OCI-LY1 (cell line): ENCODE results near the gene CYP2E1.
"Not testable (repeated sequence)": the region's sequence is repeated elsewhere in the genome, so short reads cannot be mapped to it uniquely, and the experiment has no call there.

ENCODE experiments used
- H2AFZ ChIP-seq: fragments of 200-600 bp; sonication (generic), shearing (Covaris generic); 2 replicates; pipeline ENCODE4 v1.6.0; 2014; ENCODE audit warnings: antibody characterized with exemption, mild to moderate bottlenecking, low read length
- H3F3A ChIP-seq: fragments of 200-600 bp; sonication (generic), shearing (Covaris generic); 2 replicates; pipeline ENCODE4 v1.6.0; 2014; ENCODE audit warnings: mild to moderate bottlenecking, antibody characterized with exemption, low read length, moderate library complexity; ENCODE audit not compliant: insufficient read depth
- H3K27ac ChIP-seq: fragments of 200-600 bp; sonication (generic); 2 replicates; pipeline ENCODE4 v1.5.1; 2014; ENCODE audit warnings: low read length, mixed run types, mild to moderate bottlenecking, low read depth; ENCODE audit not compliant: poor library complexity, severe bottlenecking
- H3K27me3 ChIP-seq: fragments of 200-600 bp; sonication (generic); 2 replicates; pipeline ENCODE4 v1.6.0; 2014; ENCODE audit warnings: antibody characterized with exemption, mild to moderate bottlenecking, low read length, moderate library complexity; ENCODE audit not compliant: insufficient read depth
- H3K36me3 ChIP-seq: fragments of 200-600 bp; sonication (generic); 2 replicates; pipeline ENCODE4 v1.6.1; 2014; ENCODE audit warnings: mild to moderate bottlenecking, antibody characterized with exemption, low read length, moderate library complexity, mixed read lengths; ENCODE audit not compliant: insufficient read depth
- H3K4me1 ChIP-seq: fragments of 200-600 bp; sonication (generic); 2 replicates; pipeline ENCODE4 v1.5.1; 2014; ENCODE audit warnings: mild to moderate bottlenecking, low read length, moderate library complexity; ENCODE audit not compliant: insufficient read depth, severe bottlenecking
- H3K4me2 ChIP-seq: fragments of 200-600 bp; sonication (generic), shearing (Covaris generic); 2 replicates; pipeline ENCODE4 v1.6.1; 2014; ENCODE audit warnings: low read length
- H3K4me3 ChIP-seq: fragments of 200-600 bp; sonication (generic); 2 replicates; pipeline ENCODE4 v1.5.1; 2014; ENCODE audit warnings: low read length, low read depth, mild to moderate bottlenecking, mixed read lengths; ENCODE audit not compliant: poor library complexity, severe bottlenecking
- H3K79me2 ChIP-seq: fragments of 200-600 bp; shearing (Covaris generic); 2 replicates; pipeline ENCODE4 v1.6.1; 2016; ENCODE audit warnings: mixed run types, low read length, mixed read lengths; ENCODE audit not compliant: insufficient read depth
- H3K9ac ChIP-seq: fragments of 200-600 bp; sonication (generic), shearing (Covaris generic); 2 replicates; pipeline ENCODE4 v1.6.1; 2014; ENCODE audit warnings: mild to moderate bottlenecking, low read length, mixed read lengths
- H3K9me2 ChIP-seq: fragments of 200-600 bp; sonication (generic), shearing (Covaris generic); 2 replicates; pipeline ENCODE4 v1.6.1; 2014; ENCODE audit warnings: low read depth, mild to moderate bottlenecking, low read length, mixed read lengths
- H3K9me3 ChIP-seq: fragments of 200-600 bp; shearing (Covaris generic); 2 replicates; pipeline ENCODE4 v1.6.1; 2014; ENCODE audit warnings: low read length, mixed read lengths
- H4K20me1 ChIP-seq: fragments of 200-600 bp; sonication (generic), shearing (Covaris generic); 2 replicates; pipeline ENCODE4 v1.6.0; 2016; ENCODE audit warnings: mild to moderate bottlenecking, low read length; ENCODE audit not compliant: insufficient read depth
- EZH2 ChIP-seq: fragments of 200-600 bp; sonication (generic), shearing (Covaris generic); IDR thresholded peaks from 2 replicates; pipeline ENCODE4 v1.8.0; 2017; ENCODE audit warnings: borderline replicate concordance, mixed run types, mild to moderate bottlenecking, antibody characterized with exemption, low read length, moderate library complexity, mixed read lengths
- TF ChIP-seq, protein P1 (sequence below): fragments of 200-600 bp; sonication (generic), shearing (Covaris generic); IDR thresholded peaks from 2 replicates; pipeline ENCODE4 v1.5.1; 2017; ENCODE audit warnings: mild to moderate bottlenecking, antibody characterized with exemption, low read length, moderate library complexity, mixed read lengths

The CYP2E1 gene

DNA sequence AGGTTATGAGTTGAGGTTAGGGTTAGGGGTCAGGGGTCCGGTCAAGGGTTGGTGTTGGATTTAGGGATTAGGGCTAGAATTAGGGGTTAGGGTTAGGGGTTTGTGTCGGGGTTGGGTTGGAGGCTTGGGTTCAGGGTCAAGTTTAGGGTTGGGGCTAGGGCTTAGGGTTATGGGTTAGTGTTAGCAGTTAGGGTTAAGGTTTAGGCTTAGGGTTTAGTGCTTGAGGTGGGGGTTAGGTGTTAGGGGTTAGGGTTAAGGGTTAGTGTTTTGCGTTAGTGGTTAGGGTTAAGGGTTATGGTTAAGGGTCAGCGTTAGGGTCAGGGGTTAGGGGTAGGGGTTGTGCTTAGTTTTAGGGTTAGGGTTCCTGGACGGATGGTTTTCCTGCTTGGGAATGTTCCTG is 40.0 kb downstream of the CYP2E1 start:
- TF ChIP-seq, protein P1, sequence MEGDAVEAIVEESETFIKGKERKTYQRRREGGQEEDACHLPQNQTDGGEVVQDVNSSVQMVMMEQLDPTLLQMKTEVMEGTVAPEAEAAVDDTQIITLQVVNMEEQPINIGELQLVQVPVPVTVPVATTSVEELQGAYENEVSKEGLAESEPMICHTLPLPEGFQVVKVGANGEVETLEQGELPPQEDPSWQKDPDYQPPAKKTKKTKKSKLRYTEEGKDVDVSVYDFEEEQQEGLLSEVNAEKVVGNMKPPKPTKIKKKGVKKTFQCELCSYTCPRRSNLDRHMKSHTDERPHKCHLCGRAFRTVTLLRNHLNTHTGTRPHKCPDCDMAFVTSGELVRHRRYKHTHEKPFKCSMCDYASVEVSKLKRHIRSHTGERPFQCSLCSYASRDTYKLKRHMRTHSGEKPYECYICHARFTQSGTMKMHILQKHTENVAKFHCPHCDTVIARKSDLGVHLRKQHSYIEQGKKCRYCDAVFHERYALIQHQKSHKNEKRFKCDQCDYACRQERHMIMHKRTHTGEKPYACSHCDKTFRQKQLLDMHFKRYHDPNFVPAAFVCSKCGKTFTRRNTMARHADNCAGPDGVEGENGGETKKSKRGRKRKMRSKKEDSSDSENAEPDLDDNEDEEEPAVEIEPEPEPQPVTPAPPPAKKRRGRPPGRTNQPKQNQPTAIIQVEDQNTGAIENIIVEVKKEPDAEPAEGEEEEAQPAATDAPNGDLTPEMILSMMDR = no peak
- TF ChIP-seq EZH2 = no peak

DNA sequence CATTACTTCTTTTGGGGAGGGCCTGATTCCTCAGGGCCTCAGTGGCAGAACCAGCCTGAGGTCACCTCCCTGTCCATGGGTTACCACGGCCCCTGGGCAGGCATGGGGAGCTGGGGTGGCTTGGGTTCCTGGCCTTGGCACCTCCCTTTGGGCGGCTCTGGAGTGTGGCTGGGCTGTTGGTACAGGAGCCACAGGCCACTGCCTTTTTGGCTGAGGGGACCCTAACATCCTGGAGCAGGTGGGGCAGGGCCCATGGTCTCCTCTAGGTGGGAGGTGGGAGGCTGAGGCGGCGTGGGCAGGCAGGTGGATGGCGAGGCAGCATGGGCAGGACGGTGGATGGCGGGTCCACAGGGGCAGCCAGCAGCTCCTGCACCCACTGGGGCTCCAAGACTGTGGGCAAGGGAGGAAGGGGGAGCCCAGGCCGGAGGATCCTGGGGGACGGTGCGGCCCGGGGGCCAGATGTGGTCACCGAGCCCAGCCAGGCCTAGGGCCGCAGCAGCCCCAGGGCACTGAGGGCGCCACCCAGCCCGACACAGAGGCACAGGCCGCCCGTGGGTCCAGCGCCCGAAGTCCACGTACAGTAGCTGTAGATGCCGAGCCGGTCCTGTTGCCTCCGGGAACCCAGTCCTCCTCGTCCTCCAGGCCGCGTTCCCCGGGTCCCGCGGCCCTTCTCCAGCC is 40.6 kb downstream of the CYP2E1 start:
- Histone ChIP-seq H4K20me1 (no peaks in the 10 kb centered on the region), H3K79me2 (no peaks in the 10 kb centered on the region), H3K4me3 (no peak overlapping the region), H3K4me1 (no peaks in the 10 kb centered on the region), H3K9ac (no peak overlapping the region), H3K27ac (no peak overlapping the region), H3K27me3 (no peaks in the 10 kb centered on the region), H3K9me2 (no peaks in the 10 kb centered on the region), H2AFZ (no peak overlapping the region), H3K4me2 (no peak overlapping the region), H3K36me3 (no peaks in the 10 kb centered on the region), H3F3A (no peaks in the 10 kb centered on the region), H3K9me3 (no peaks in the 10 kb centered on the region)
- TF ChIP-seq EZH2 = no peak
- TF ChIP-seq, protein P1 = no peak

More for the DNA sequence above, 40.0 kb downstream of the CYP2E1 start:
- H3K4me3 ChIP-seq = no peak overlapping the region
- no peaks in the 10 kb centered on the region for H3F3A ChIP-seq
- no peaks in the 10 kb centered on the region for H3K9me2 ChIP-seq
- H4K20me1 ChIP-seq = no peaks in the 10 kb centered on the region
- no peak overlapping the region for H2AFZ ChIP-seq
- H3K4me2 ChIP-seq = no peak overlapping the region
- no peaks in the 10 kb centered on the region for H3K79me2 ChIP-seq
- no peak overlapping the region for H3K9ac ChIP-seq
- H3K27me3 ChIP-seq = no peaks in the 10 kb centered on the region
- no peaks in the 10 kb centered on the region for H3K36me3 ChIP-seq
- H3K27ac ChIP-seq = no peak overlapping the region
- H3K9me3 ChIP-seq = no peaks in the 10 kb centered on the region
- H3K4me1 ChIP-seq = no peaks in the 10 kb centered on the region

DNA sequence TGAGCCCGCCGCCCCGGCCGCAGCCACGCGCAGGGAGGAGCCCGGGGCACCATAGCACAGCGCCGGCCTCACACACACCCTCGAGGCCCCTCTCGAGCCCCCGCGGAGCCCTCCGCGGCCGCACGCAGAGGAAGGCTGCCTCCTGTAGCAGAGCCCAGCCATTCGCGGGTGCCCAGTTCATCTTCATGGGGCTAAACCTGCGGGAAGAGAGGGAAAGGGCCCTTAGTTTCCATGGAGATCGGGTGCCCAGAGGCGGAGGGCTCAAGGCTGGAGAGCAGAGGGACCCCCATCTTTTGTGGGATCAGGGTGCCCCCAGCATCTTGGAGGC is 41.1 kb downstream of the CYP2E1 start:
- TF ChIP-seq, protein P1 = no peak
- TF ChIP-seq EZH2 = no peak
- Histone ChIP-seq H2AFZ (no peak overlapping the region), H3K27ac (no peak overlapping the region), H3K9ac (no peak overlapping the region), H3K27me3 (no peaks in the 10 kb centered on the region), H3K79me2 (no peaks in the 10 kb centered on the region), H3F3A (no peaks in the 10 kb centered on the region), H4K20me1 (no peaks in the 10 kb centered on the region), H3K4me3 (no peak overlapping the region), H3K4me2 (no peak overlapping the region), H3K9me2 (no peaks in the 10 kb centered on the region), H3K9me3 (peaks cover 5% of the 10 kb centered on the region; the same call in 1 of the 2 replicates), H3K4me1 (no peaks in the 10 kb centered on the region), H3K36me3 (no peaks in the 10 kb centered on the region)

DNA sequence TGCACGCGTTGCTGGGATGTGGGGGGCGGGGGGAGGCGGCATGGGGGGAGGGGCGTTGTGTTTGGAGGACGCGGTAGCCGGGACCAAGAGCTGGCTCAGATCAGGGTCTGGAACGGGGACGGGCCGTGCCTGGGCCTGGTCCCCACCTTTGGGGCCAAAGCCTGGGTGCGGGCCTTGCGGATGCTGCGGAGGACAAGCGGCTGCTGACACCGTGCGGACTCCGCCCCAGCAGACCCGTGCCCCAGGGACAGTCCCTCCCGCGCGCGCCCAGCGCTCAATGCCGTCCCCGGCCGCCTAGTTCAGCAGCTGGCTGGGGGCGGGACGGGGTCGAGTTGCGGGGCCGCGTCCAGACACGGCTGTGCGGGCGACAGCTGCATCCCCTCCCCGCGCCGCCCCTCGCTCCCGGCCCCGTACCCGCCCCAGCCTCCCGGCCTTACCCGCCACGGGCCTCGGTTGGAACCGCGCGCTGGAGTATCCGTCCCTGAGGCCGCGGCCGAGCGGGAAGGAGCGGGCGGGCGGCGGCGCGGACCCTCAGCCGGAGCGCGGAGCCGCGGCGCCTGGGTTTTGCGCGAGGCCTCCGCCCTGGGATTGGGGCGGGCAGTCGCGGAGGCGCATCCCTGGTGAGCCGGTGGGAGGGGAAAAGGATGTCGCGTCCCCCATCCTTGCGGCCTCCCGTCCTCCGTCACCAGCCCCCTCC is 41.8 kb downstream of the CYP2E1 start:
- not testable (repeated sequence) for H3F3A ChIP-seq, H3K4me1 ChIP-seq, H3K9ac ChIP-seq, H3K36me3 ChIP-seq, H3K4me2 ChIP-seq, H3K4me3 ChIP-seq, H3K9me3 ChIP-seq, H3K27me3 ChIP-seq, H4K20me1 ChIP-seq, H3K79me2 ChIP-seq, H3K27ac ChIP-seq, H2AFZ ChIP-seq, H3K9me2 ChIP-seq

DNA sequence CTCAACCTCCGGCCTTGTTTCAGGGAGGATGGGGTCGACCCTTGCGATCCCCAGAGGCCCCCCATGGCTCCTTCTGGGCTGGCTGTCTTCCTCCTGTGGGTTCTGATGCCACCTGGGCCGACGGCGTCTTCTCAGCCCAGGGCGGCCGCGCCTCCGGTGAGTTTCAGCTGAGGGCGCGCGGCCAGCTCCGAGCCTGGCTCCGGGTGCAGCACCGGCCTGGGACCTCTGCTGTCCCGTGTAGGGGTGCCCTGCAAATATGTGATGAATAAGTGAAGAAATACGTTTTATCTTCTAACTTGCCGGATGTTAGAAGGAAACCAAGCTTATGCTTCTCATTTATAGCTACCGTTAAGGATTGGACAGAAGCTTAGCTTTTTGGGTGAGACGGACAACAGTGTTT is 42.6 kb downstream of the CYP2E1 start:
- not testable (repeated sequence) for H3K27ac ChIP-seq, H3K9me3 ChIP-seq, H3K9ac ChIP-seq, H3K9me2 ChIP-seq, H3K4me1 ChIP-seq, H3K27me3 ChIP-seq, H3K36me3 ChIP-seq, H3K4me2 ChIP-seq, H3K4me3 ChIP-seq, H3K79me2 ChIP-seq, H3F3A ChIP-seq, H4K20me1 ChIP-seq, H2AFZ ChIP-seq
